CD4-positive, alpha-beta T cell treated with Interleukin-17A for 4 hours (primary cell): ENCODE results near the gene USF3.
A peak's percentile ranks its signal among the peaks of the same experiment; 100 is the strongest.

ENCODE experiments used
- DNase-seq: peaks from one replicate; pipeline ENCODE4 v3.0.0-alpha.2; 2020; ENCODE audit warnings: mixed read lengths

The USF3 gene

GRCh38 chr3:113698213-113698742 lies 1.8 kb upstream of the USF3 start:
- DNase-seq = no peak

GRCh38 chr3:113697500-113698090 lies 1.2 kb upstream of the USF3 start:
- DNase-seq = no peak

GRCh38 chr3:113696658-113697499 lies 437 bp upstream of the USF3 start:
- DNase-seq = peak; percentile 98

- no peak for DNase-seq
Measured at GRCh38 chr3:113695431-113695785, 1.0 kb downstream of the USF3 start.

- DNase-seq = no peak
Measured at GRCh38 chr3:113690482-113690881, 6.0 kb downstream of the USF3 start.

- DNase-seq = no peak
Measured at GRCh38 chr3:113685956-113686721, 10.3 kb downstream of the USF3 start.

GRCh38 chr3:113685124-113685523 lies 11.3 kb downstream of the USF3 start:
- DNase-seq = no peak

GRCh38 chr3:113684271-113684819 lies 12.1 kb downstream of the USF3 start:
- DNase-seq = no peak

- no peak for DNase-seq
Measured at GRCh38 chr3:113678773-113679172, 17.7 kb downstream of the USF3 start.

GRCh38 chr3:113677737-113678136 lies 18.7 kb downstream of the USF3 start:
- no peak for DNase-seq

- no peak for DNase-seq
Measured at GRCh38 chr3:113676261-113676660, 20.2 kb downstream of the USF3 start.

- no peak for DNase-seq
Measured at GRCh38 chr3:113673593-113673992, 22.8 kb downstream of the USF3 start.

GRCh38 chr3:113668015-113668414 lies 28.4 kb downstream of the USF3 start:
- DNase-seq = no peak

- DNase-seq = no peak
Measured at GRCh38 chr3:113664523-113665094, 31.8 kb downstream of the USF3 start.

GRCh38 chr3:113663761-113664160 lies 32.7 kb downstream of the USF3 start:
- no peak for DNase-seq

GRCh38 chr3:113663324-113663750 lies 33.1 kb downstream of the USF3 start:
- DNase-seq = no peak

- DNase-seq = no peak
Measured at GRCh38 chr3:113662824-113663223, 33.6 kb downstream of the USF3 start.

GRCh38 chr3:113660896-113661295 lies 35.5 kb downstream of the USF3 start:
- DNase-seq = no peak

- no peak for DNase-seq
Measured at GRCh38 chr3:113660458-113660857, 36.0 kb downstream of the USF3 start.

GRCh38 chr3:113659996-113660395 lies 36.4 kb downstream of the USF3 start:
- DNase-seq = no peak

- DNase-seq = no peak
Measured at GRCh38 chr3:113659101-113659541, 37.3 kb downstream of the USF3 start.

- no peak for DNase-seq
Measured at GRCh38 chr3:113658107-113658506, 38.3 kb downstream of the USF3 start.

GRCh38 chr3:113654851-113655250 lies 41.6 kb downstream of the USF3 start:
- DNase-seq = no peak
